ENCODE data around the gene CCNH. TPM values are rescaled to one million over a fixed set of nuclear protein-coding genes. Genes with fewer than 3 reads are reported as not detected.

Gene CCNH
- total RNA-seq, 1 experiment from 2014 or later: 38.3 TPM

- no peak overlapping the region for H3K4me3 Mint-ChIP-seq
- H2AFZ ChIP-seq (ENCODE audit: low read length): no peak overlapping the region
- no peaks in the 10 kb centered on the region for H3K79me1 ChIP-seq (ENCODE audit: insufficient read depth, low read depth, low read length, poor library complexity, severe bottlenecking)
- no peak overlapping the region for H3T11ph ChIP-seq (ENCODE audit: low read length)
- H3K56ac ChIP-seq (ENCODE audit: insufficient read length, low read depth, low read length): no peak overlapping the region
- no peak overlapping the region for H3K27ac Mint-ChIP-seq
- no peak overlapping the region for H3K27ac ChIP-seq (ENCODE audit: insufficient read length, low read depth, low read length)
- TF ChIP-seq CTCF (conservative IDR thresholded peaks at IDR 0.05): no peak
- H3K9me3 ChIP-seq (ENCODE audit: control insufficient read depth, low read depth, low read length): no peaks in the 10 kb centered on the region
- H2BK15ac ChIP-seq (ENCODE audit: low read depth, low read length): no peak overlapping the region
- H3K9ac ChIP-seq (ENCODE audit: extremely low read depth, insufficient read length, low read length): no peak overlapping the region
- H3K14ac ChIP-seq (ENCODE audit: insufficient read depth, low read length): no peak overlapping the region
- DNase-seq: no peak
- no peaks in the 10 kb centered on the region for H3K9me3 Mint-ChIP-seq
- no peak overlapping the region for H4K8ac ChIP-seq (replicated peaks; ENCODE audit: insufficient read length, low read depth, low read length)
- no peak overlapping the region for H2BK5ac ChIP-seq (ENCODE audit: insufficient read length, low read length)
- no peaks in the 10 kb centered on the region for H3K27me3 Mint-ChIP-seq (ENCODE audit: low read depth)
- H2BK20ac ChIP-seq (ENCODE audit: low read depth, low read length, poor library complexity, severe bottlenecking): no peak overlapping the region
- no peaks in the 10 kb centered on the region for H4K20me1 ChIP-seq (ENCODE audit: control insufficient read depth, insufficient read depth, insufficient read length)
- H3K4me1 Mint-ChIP-seq: no peaks in the 10 kb centered on the region
- H3K23me2 ChIP-seq (ENCODE audit: insufficient read length, low read depth, low read length, poor library complexity, severe bottlenecking): no peaks in the 10 kb centered on the region
- H2BK12ac ChIP-seq (ENCODE audit: insufficient read length, low read depth, low read length): no peak overlapping the region
- no peaks in the 10 kb centered on the region for H3K27me3 ChIP-seq (ENCODE audit: insufficient read depth, low read length)
- H3K79me2 ChIP-seq (ENCODE audit: insufficient read depth, low read length): no peaks in the 10 kb centered on the region
- H2BK120ac ChIP-seq (ENCODE audit: low read depth, low read length, poor library complexity, severe bottlenecking): no peak overlapping the region
- no peak overlapping the region for H3K18ac ChIP-seq (ENCODE audit: insufficient read length, low read depth, low read length)
- H3K23ac ChIP-seq (ENCODE audit: insufficient read length, low read depth, low read length): no peak overlapping the region
- no peaks in the 10 kb centered on the region for H3K4me1 ChIP-seq (ENCODE audit: insufficient read depth, low read length)
- H3K4me2 ChIP-seq (ENCODE audit: insufficient read depth, insufficient read length, low read length): no peak overlapping the region
- no peak overlapping the region for H4K91ac ChIP-seq (ENCODE audit: insufficient read length, low read depth, low read length)
- no peak overlapping the region for H2AK5ac ChIP-seq (ENCODE audit: insufficient read length, low read length)
- no peak overlapping the region for H4K5ac ChIP-seq (ENCODE audit: insufficient read length, low read depth, low read length)
- H3K4ac ChIP-seq (ENCODE audit: low read depth, low read length): no peak overlapping the region
- peaks cover 10 to 24% (median 21%) of the 10 kb centered on the region in 3 experiments for H3K36me3 Mint-ChIP-seq (ENCODE audit: insufficient read depth in 1 of 3, low read depth in 3 of 3)
Measured at GRCh38 chr5:87347841-87348240, 64.9 kb downstream of the CCNH start.

Measured in H9 (cell line).